NCI-H128 (cell line): ENCODE data around the gene MED17.
"Not testable (repeated sequence)": the region's sequence is repeated elsewhere in the genome, so short reads cannot be mapped to it uniquely, and the experiment has no call there.

Experiments
- DNase-seq: peaks from one replicate; lab custom pipeline; 2025; ENCODE audit not compliant: unreplicated experiment; lab: John Stamatoyannopoulos, UW

Gene MED17

DNA sequence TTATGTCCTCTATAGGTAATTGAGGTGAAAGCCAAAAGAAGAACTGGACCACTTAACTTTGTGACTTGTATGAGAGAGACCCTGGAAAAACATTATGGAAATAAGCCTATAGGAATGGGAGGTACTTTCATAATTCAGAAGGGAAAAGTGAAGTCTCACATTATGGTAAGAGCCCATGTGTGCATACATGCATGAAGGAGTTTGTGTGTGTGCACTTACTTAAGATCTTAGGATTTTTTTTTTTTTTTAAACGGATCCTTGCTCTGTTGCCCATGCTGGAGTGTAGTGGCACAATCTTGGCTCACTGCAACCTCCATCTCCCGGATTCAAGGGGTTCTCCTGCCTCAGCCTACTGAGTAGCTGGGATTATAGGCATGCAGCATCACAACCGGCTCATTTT lies 26.8 kb upstream of the MED17 start:
- DNase-seq, result no peak

DNA sequence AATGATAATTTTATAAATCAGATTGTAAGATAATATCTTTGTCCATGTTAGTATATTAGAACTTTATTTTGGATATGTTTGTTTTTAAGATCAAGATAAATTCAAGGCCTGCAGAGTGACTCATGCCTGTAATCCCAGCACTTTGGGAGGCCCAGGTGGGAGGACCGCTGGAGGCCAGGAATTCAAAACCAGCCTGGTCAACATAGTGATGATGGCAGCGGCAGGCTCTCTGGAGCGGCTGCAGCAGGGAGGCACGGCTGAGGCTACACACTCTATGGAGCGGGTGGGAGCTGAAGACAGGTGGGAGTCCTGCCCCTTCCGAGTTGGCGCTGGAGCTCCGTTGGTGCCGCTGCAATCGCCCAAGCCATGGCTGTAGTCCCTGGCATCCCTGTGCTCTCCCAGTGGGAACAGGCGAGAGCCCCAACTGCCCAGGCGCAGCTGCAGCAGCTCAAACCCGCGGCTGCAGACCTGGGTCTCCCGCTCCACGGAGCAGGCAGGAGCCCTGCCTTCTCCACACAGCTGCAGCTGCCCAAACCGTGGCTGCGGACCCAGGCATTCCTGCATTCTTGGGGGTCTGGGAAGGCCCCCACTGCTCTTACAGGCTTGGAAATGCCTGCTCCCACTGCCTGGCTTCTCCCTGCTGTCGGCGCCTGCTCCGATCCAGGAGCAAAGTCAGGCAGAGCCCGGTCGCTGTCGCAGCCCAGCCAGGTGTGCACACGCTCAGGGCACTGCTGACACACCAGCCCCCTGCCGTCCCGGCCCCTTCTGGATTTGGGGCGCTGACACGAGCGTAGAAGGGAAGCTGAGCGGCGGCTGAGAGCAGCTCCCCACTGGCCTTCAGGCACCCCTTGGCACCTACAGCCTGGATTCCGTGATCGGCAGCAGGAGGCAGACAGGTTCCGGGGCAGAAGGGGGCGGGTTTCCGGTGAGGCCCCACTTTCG lies 25.9 kb upstream of the MED17 start:
- DNase-seq, result no peak

DNA sequence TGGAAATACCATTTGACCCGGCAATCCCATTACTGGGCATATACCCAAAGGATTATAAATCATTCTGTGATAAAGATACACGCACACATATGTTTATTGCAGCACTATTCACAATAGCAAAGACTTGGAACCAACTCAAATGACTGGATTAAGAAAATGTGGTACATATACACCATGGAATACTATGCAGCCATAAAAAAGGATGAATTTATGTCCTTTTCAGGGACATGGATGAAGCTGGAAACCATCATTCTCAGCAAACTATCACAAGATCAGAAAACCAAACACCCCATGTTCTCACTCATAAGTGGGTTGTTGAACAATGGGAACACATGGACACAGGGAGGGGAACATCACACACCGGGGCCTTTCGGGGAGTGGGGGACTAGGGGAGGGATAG lies 25.0 kb upstream of the MED17 start:
- DNase-seq, result not testable (repeated sequence)

DNA sequence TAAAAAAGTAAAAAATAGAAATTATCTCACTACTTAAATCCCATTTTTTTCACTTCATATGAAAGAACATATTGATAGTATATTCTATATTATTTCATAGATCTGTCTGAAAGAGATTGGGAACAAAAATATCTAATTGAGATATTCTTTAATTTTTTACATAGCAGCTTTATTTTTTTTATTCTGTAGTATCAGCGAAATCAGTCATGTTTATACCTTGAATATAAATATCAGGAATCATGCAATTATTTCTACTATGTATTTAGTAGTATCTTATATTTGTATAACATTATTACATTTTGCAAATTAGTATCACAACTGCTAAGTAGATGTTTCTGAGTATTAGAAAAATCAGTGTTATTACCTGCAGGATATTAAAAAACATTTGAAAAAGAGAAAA lies 22.2 kb upstream of the MED17 start:
- DNase-seq, result no peak

DNA sequence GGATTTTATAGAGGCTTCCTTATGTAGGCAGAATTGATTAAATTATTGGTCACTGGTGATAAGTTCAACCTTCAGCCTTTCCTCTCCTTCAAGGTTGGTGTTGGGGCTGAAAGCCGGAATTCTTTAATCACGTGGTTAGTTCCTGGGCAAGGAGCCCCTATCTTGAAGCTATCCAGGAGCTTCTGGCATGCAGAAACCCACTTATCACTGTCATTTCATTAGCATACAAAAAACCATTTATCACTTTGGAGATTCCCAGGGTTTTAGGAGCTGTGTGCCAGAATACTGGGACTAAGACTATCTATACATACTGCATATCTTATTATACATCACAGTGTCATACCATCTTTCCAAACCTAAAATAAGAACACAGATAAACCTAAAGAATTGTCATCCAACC lies 18.5 kb upstream of the MED17 start:
- no peak for DNase-seq

DNA sequence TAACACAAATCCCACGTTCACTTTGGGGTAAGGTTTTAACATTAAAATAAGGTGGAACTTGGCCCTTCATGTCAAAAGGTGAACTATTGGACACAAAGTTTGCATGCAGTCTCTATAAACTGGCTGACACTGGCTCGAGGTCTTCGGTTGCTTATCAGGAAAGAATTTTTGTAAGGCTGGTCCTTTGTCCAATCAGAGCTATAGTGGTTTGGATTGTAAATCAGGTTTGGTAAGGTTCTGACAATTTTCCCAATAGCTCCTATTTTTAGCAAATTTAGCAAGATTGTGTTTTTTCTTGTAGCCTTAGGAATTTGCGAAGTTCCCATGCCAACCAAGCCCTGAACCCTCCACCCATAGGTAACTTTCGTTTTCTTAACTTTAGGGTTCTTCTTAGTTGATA lies 17.6 kb upstream of the MED17 start:
- DNase-seq, result no peak

DNA sequence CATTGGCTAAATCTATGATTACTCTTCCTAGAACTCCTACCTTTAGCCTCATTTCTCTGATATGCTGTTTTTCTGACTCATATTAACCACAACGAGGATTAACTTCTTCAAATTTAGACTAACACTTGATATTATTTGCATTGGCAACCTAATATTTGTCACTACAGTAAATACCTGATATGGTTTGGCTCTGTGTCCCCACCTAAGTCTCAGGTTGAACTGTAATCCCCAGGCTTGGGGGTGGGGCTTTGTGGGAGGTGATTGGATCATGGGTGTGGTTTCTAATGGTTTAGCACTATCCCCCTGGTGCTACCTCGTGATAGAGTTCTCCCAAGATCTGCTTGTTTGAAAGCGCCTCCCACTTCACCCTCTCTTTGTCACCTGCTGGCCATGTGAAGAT lies 17.1 kb upstream of the MED17 start:
- no peak for DNase-seq

DNA sequence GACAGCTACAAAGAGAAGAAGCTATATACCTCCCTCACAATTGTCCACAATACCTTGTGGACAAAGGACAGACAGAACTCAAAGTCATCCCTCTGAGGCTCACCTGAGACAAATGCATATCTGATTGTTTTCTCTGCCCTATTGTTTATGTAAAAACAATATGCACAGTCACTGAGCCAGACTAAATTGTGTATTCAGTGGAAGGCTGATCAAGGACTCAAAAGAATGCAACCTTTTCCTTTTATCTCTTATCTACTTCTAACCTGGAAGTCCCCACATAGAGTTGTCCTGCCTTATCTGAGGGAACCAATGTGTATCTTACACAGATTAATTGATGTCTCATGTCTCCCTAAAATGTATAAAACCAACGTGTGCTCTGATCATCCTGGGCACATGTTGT lies 13.9 kb upstream of the MED17 start:
- DNase-seq, result no peak

DNA sequence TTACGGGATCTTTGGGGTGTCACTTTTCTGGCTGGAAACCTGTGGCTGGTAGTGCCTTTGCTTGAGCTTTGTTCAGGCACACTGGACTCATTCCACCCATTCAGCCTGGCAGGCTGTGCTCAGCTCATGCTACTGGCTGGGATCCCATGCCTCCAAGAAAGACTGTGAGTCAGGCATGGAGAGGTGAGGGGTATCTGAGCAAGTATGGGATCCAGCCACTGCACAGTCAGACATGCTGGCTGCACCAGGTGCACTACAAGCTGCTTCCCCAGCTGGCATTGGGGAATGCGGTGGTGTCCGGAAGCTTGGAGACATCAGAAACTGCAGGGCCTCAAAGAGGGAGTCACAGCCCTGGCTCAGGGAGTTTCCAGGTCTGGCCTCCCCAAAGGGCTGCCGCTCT lies 12.0 kb upstream of the MED17 start:
- DNase-seq, result no peak

DNA sequence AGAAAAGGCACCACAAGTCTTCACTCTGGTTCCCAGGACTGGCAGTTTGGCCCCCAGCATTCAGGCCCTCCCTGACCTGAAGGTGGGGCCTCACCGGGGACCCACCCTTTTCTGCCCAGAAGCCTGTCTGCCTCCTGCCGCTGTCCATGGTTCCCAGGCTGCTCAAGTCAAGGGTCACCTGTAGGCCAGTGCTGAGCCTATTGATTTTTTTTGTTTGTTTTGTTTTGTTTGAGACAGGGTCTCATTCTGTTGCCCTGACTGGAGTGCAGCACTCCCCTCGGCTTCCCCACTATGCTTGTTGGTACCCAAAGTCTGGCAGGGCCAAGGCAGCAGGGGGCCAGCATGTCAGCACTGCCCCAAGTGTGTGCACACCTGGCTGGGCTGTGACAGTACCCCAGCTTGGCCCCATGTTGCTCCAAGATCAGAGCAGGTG lies 11.0 kb upstream of the MED17 start:
- no peak for DNase-seq

DNA sequence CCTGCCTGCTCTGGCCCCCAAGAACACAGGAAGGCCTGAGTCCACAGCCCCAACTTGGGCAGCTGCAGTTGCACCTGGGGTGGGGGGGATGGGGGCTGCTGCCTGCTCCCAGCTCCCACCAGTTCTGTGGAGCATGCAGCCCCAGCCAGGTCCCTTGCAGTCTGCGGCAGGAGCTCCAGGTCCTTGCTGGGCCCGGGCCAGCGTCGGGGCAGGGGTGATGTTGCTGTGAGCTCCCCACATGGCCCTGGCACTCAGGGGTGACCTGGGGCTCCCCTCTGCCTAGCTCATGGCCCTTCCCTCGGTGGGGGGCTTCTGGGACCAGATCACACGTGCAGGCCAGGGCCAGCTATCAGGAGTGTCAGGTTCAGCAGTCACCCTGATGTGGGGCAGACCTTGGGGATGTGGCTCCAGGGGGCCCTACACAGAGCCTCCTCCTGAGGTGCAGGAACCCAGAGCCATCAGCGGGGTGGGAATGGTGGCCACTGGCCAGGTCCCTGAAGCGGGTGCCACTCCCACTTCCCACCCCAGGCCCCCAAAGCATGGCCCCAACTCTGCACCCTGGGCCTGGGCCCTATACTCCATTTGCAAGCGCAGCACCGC lies 10.4 kb upstream of the MED17 start:
- DNase-seq, result no peak

DNA sequence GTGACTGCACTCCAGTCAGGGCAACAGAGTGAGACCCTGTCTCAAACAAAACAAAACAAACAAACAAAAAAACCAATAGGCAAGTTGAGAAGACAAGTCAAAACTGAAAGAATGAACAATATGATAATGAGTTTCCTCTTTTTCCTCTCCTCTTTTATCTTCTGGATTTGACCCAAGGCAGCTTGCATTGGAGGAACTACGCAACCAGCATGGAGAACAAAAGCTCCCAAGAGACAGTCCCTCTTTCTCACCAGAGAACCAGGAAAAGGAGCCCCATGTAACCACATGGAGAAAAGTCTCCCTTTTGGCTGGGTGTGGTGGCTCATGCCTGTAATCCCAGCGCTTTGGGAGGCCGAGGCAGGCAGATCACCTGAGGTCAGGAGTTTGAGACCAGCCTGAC lies 9.5 kb upstream of the MED17 start:
- DNase-seq, result not testable (repeated sequence)

DNA sequence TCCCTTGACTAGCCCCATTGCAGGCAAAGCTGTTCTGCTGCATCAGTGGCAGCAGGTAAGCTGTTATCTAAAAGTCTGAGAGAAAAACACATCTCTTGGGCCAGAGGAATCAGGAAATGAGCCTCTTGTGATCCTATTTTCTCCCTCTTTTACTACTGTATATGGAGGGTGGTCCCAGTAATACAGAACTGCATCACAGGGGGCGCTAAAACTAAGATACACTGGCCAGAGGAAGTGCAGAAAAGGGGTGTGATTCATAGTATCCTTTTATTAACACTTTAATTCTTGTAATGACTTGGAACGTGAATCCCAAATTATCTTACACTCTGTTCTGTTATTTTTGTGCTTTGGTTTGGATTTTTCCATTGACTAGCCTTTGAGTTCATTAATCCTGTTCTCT lies 8.8 kb upstream of the MED17 start:
- no peak for DNase-seq

DNA sequence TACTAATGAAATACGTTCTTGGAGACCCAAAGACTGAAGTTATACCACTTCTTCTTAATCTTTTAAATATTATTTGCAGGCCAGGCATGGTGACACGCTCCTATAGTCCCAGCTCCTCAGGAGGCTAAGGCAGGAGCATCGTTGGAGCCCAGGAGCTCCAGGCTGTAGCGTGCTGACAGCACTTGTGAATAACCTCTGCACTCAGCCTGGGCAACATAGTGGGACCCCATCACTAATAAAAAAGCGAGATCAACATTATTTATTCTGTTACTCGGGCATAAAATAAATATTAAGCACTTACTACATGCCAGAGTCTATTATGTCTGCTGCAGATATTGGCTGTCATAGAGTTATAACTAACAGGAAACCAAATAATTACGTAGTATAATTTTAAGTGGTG lies 720 bp upstream of the MED17 start:
- no peak for DNase-seq

DNA sequence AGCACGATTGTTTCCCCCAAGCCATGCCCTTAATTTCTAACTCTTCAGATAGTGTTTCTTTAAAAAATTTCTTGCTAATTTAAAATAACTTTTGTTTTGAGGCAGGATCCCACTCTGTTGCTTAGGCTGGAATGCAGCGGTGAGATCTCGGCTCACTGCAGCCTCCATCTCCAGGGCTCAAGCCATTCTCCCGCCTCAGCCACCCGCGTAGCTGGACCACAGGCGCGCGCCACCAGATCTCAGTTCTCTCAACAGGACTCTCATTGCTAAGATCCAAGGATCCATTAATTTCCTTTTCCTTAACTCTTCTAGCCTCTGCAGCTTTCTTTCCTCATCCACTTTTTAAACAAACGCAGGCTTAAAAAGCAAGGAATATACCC lies 327 bp upstream of the MED17 start:
- DNase-seq, result no peak

DNA sequence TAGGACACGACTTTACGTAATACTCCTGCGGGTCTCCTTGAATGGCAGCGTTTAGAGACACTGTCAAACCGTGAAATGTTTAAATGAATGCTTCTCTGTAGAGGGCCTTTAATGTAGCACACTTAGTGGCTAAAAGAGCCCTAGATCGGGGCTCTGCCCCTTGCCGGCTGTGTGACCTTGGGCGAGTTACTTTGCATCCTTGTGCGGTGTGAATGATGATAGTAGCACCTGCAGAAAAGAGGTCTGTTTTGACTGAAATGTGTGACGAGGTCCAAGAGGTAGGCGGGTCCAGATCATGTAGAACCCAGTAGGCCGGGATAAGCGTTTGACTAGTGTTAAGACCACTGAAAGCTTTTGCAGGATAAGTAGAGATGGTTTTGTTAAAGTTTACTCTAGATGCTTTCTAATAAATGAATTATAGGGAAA lies 866 bp downstream of the MED17 start:
- no peak for DNase-seq

DNA sequence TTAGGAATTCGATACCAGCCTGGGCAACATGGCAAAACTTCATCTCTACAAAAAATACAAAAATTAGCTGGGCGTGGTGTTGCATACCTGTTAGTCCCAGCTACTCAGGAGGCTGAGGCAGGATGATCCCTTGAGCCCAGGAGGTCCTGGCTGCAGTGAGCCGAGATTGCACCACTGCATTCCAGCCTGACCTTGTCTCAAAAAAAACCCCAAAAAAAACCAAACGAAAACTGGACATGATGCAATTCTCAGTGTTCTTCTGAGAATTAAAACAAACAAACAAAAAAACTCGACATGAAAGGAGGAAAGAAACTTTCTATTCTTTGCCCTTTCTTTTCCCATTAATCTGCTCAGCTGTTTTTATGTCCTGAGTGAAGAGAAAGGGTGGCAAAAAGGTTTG lies 7.4 kb downstream of the MED17 start:
- no peak for DNase-seq

DNA sequence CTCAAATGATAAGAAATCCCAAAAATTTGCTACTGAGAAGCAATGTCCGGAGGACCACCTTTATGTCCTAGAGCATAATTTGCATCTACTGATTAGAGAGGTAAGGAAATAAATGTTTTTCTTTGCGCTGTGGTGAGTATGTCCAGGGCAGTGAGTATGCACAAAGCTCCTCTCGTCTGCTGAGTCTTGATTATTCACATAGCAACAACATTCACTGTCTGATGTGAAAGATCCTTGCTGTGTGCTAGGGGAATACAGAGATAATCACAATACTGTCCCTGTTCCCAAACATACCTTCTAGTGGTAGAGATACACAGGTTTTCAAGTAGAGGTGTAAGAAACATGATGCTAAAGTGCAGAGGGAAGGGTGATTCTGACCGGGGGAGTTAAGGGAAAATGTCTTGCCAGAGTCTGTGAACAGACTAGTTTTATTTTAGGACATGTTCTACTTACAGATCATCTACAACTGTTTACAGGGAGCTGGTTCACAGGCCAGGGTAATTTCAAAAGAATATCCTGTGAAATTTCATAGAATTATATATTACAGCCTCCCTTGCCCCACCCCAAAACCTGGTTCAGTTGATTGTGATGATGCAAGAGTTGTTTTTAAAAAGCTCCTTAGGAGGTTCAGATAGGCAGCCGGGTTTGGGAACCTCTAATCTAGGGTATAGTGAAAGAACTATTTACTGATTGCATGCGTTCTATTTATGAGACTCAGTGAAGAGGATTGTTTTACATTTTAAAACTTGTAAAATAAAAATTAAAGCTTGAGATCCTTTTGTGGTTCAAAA lies 12.6 kb downstream of the MED17 start:
- no peak for DNase-seq

DNA sequence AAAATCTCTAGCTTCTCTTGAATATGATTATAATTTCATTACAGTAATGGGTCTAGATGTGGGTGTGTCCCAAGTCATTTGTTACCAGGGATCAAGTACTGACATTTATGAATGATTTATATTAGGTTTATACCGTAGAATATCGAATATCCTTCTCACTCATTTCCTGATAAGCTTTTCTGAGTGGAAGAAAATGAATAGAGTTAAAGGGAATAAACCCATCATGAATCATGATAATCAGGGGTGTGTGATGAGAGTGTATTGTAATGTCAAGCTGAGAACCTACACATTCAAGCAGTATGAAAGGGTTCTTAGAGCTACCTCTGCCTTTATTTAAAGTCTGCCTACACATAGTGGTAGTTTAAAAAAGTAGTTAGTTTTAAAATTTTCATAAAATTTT lies 17.3 kb downstream of the MED17 start:
- no peak for DNase-seq

DNA sequence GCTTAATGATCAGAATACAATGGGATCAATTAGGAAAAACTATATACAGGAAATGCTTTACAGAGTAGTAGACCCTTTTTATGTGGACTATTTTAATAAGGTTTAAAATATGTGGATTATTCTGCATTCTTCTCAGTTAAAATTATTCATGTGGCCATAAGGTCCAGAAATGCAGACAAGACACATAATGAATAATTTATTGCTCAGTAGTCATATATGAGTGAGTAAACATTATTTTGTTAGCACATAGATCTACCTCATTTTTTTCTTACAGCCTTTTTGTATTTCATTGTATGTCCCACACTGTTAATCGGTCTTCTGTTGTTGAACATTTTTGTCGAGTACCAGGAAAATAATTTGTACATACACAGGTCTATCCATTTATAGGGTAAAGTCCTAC lies 20.8 kb downstream of the MED17 start:
- no peak for DNase-seq

DNA sequence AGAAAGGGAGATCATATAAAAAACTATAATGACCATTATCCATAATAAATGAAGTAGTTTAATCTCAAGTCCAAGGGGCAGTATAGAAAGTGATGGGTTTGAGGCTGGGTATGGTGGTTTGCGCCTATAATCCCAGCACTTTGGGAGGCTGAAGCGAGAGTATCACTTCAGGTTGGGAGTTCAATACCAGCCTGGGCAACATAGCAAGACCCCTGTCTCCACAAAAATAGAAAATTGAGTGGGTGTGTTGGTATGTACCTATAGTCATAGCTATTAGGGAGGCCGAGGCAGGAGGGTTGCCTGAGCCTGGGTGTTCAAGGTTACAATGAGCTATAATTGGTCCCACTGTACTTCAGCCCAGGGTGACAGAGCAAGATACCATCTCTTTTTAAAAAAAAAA lies 23.9 kb downstream of the MED17 start:
- DNase-seq, result no peak

DNA sequence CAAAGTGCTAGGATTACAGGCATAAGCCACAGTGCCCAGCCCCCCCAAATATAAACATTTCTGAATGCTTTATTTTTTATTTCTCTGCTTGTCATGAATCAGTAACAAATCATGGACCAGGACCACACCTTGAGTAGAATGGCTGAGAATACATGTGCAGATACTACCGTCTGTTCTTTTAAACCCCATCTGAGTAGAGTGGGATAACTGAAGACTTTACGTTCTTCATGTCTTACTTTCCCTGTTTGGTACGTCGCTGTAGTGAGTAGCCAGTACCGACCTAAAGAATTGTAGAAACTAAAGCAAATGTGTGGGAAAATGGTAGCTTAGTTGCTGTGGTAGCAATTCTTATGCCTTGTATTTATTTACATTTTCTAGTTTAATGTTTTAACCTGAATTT lies 29.9 kb downstream of the MED17 start:
- DNase-seq, result no peak
